K562 (cell line): Measurements from ENCODE around the gene EFNB3.

Source experiments
- FOXJ3 ChIP-seq: sonication (generic); formaldehyde crosslinking; IDR thresholded peaks from 2 replicates; pipeline ENCODE4 v1.4.0; 2020; ENCODE audit warnings: mild to moderate bottlenecking, missing genetic modification reagents
- NFIC ChIP-seq: fragments of 450-650 bp; IDR thresholded peaks from 2 replicates; pipeline ENCODE4 v1.6.1; 2017; ENCODE audit warnings: mild to moderate bottlenecking, inconsistent platforms
- NR2C2 ChIP-seq, 2 experiments: fragments of 200-800 bp in 1 of 2; sonication (Bioruptor generic) in 1 of 2; sonication (generic) in 1 of 2; formaldehyde crosslinking in 1 of 2; IDR thresholded peaks; 2 replicates each; pipeline versions ENCODE4 v1.6.1 to v1.8.0; 2016 to 2022; ENCODE audit warnings: mild to moderate bottlenecking in 1 of 2, missing compliant biosample characterization in 1 of 2, missing genetic modification characterization in 1 of 2, missing genetic modification reagents in 1 of 2
- SMARCE1 ChIP-seq: fragments of 450-650 bp; IDR thresholded peaks from 2 replicates; pipeline ENCODE4 v1.7.1; 2016; ENCODE audit warnings: mild to moderate bottlenecking
- ZNF253 ChIP-seq: fragments of 250-450 bp; sonication (Bioruptor Pico); conservative IDR thresholded peaks from 2 replicates; pipeline ENCODE4 v1.6.1; 2021; ENCODE audit warnings: mild to moderate bottlenecking
- TF ChIP-seq, protein P1 (sequence below): sonication (generic); formaldehyde crosslinking; IDR thresholded peaks from 2 replicates; pipeline ENCODE4 v1.5.0; 2020; ENCODE audit warnings: missing genetic modification reagents
- TF ChIP-seq, protein P2 (sequence below), 3 experiments: IDR thresholded peaks in 2 of 3; conservative IDR thresholded peaks in 1 of 3; 2 replicates each; pipeline ENCODE4 v1.5.1; 2011 to 2012; ENCODE audit warnings: low read length in 3 of 3, mild to moderate bottlenecking in 3 of 3, control low read depth in 2 of 3, improper control_type of control experiment in 1 of 3, inconsistent platforms in 1 of 3, low read depth in 1 of 3, mixed read lengths in 1 of 3, moderate library complexity in 1 of 3; ENCODE audit not compliant: insufficient read depth in 2 of 3
- TF ChIP-seq, protein P3 (sequence below): sonication (generic); formaldehyde crosslinking; IDR thresholded peaks from 2 replicates; pipeline ENCODE4 v1.8.1; 2022; ENCODE audit warnings: missing genetic modification reagents

DNA sequence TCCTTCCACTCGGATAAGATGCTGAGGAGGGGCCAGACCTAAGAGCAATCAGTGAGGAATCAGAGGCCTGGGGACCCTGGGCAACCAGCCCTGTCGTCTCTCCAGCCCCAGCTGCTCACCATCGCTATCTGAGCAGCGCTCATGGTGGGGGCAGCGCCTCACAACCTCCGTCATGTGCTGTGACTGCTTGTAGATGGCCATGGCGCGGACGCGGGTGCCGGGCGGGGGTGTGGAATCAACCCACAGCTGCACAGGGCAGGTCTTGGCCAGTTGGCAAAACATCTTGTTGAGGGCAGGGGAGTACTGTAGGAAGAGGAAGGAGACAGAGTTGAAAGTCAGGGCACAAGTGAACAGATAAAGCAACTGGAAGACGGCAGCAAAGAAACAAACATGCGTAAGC is 30.1 kb upstream of the EFNB3 start:
- TF ChIP-seq, protein P1, sequence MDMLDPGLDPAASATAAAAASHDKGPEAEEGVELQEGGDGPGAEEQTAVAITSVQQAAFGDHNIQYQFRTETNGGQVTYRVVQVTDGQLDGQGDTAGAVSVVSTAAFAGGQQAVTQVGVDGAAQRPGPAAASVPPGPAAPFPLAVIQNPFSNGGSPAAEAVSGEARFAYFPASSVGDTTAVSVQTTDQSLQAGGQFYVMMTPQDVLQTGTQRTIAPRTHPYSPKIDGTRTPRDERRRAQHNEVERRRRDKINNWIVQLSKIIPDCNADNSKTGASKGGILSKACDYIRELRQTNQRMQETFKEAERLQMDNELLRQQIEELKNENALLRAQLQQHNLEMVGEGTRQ (CRISPR knock-in tag), result no peak
- TF ChIP-seq SMARCE1 (no peak), FOXJ3 (CRISPR knock-in tag) (no peak), NR2C2 (CRISPR knock-in tag; IDR thresholded peaks at IDR 0.05) (no peak), NR2C2 (tag; IDR thresholded peaks at IDR 0.05) (no peak), NFIC (no peak), ZNF253 (CRISPR knock-in tag) (no peak)
- TF ChIP-seq, protein P2, sequence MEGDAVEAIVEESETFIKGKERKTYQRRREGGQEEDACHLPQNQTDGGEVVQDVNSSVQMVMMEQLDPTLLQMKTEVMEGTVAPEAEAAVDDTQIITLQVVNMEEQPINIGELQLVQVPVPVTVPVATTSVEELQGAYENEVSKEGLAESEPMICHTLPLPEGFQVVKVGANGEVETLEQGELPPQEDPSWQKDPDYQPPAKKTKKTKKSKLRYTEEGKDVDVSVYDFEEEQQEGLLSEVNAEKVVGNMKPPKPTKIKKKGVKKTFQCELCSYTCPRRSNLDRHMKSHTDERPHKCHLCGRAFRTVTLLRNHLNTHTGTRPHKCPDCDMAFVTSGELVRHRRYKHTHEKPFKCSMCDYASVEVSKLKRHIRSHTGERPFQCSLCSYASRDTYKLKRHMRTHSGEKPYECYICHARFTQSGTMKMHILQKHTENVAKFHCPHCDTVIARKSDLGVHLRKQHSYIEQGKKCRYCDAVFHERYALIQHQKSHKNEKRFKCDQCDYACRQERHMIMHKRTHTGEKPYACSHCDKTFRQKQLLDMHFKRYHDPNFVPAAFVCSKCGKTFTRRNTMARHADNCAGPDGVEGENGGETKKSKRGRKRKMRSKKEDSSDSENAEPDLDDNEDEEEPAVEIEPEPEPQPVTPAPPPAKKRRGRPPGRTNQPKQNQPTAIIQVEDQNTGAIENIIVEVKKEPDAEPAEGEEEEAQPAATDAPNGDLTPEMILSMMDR (IDR thresholded peaks at IDR 0.05 in 2 of 3, conservative IDR thresholded peaks at IDR 0.05 in 1 of 3; ENCODE audit: insufficient read depth in 2 of 3, low read depth in 1 of 3, low read length in 3 of 3), result no peak
- TF ChIP-seq, protein P3, sequence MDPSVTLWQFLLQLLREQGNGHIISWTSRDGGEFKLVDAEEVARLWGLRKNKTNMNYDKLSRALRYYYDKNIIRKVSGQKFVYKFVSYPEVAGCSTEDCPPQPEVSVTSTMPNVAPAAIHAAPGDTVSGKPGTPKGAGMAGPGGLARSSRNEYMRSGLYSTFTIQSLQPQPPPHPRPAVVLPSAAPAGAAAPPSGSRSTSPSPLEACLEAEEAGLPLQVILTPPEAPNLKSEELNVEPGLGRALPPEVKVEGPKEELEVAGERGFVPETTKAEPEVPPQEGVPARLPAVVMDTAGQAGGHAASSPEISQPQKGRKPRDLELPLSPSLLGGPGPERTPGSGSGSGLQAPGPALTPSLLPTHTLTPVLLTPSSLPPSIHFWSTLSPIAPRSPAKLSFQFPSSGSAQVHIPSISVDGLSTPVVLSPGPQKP (CRISPR knock-in tag), result no peak
